C4-2B (cell line): ENCODE measurements around the gene SSBP1.

Experiments used
- CTCF ChIP-seq: fragments of 450-650 bp; conservative IDR thresholded peaks from 2 replicates; pipeline ENCODE4 v1.5.1; 2017; ENCODE audit warnings: mild to moderate bottlenecking
- ZFX ChIP-seq: fragments of 450-650 bp; IDR thresholded peaks from 2 replicates; pipeline ENCODE4 v1.6.1; 2017

- TF ChIP-seq CTCF (no peak), ZFX (no peak)
Measured at GRCh38 chr7:141729020-141729419, 9.1 kb upstream of the SSBP1 start.
